WTC11 (cell line): ENCODE measurements around the gene PAX4. TPM values are rescaled to one million over a fixed set of nuclear protein-coding genes. Genes with fewer than 3 reads are reported as not detected.

ENCODE experiments used
- ATAC-seq: fragments of 200-7000 bp; cut with Tn5 transposase; 2 replicates; pipeline ENCODE4 v1.10.0; 2021; ENCODE audit warnings: mild to moderate bottlenecking, moderate library complexity
- CTCF ChIA-PET: fragments of 300-600 bp; sonication (Branson Sonifier 250); formaldehyde crosslinking; loops from one replicate; lab custom pipeline; 2021; ENCODE audit warnings: antibody characterized with exemption; lab: Charles Lee
- POLR2A ChIA-PET: fragments of 350-600 bp; sonication (Branson Sonifier 250); formaldehyde crosslinking; loops from one replicate; lab custom pipeline; 2021; ENCODE audit warnings: antibody characterized with exemption; lab: Charles Lee
- DNase-seq: peaks from one replicate; pipeline ENCODE4 v3.0.0; 2021; ENCODE audit warnings: low spot score
- H3K27ac Mint-ChIP-seq: 2 replicates; pipeline ENCODE4 v1.8.0; 2021; ENCODE audit warnings: mixed read lengths
- H3K27me3 Mint-ChIP-seq: 2 replicates; pipeline ENCODE4 v1.8.0; 2021; ENCODE audit warnings: low read depth, mild to moderate bottlenecking, moderate library complexity, mixed read lengths
- H3K36me3 Mint-ChIP-seq: 2 replicates; pipeline ENCODE4 v1.8.0; 2021; ENCODE audit warnings: mixed read lengths
- H3K4me1 Mint-ChIP-seq: 2 replicates; pipeline ENCODE4 v1.8.0; 2022; ENCODE audit warnings: mixed read lengths
- H3K4me3 Mint-ChIP-seq: 2 replicates; pipeline ENCODE4 v1.8.0; 2021; ENCODE audit warnings: mild to moderate bottlenecking, moderate library complexity, mixed read lengths
- H3K9me3 Mint-ChIP-seq: 2 replicates; pipeline ENCODE4 v1.8.0; 2021; ENCODE audit warnings: mixed read lengths
- EMX1 ChIP-seq: fragments of 250-450 bp; sonication (Bioruptor Pico); IDR thresholded peaks from 2 replicates; pipeline ENCODE4 v1.8.0; 2021; ENCODE audit warnings: mild to moderate bottlenecking
- GRHL2 ChIP-seq: fragments of 250-450 bp; sonication (Bioruptor Pico); IDR thresholded peaks from 2 replicates; pipeline ENCODE4 v1.8.0; 2022; ENCODE audit warnings: mild to moderate bottlenecking, moderate library complexity; ENCODE audit not compliant: insufficient replicate concordance, severe bottlenecking
- MYBL2 ChIP-seq: sonication (generic); formaldehyde crosslinking; IDR thresholded peaks from 2 replicates; pipeline ENCODE4 v1.8.1; 2023; ENCODE audit warnings: mild to moderate bottlenecking, moderate library complexity, missing genetic modification reagents
- NR2C2 ChIP-seq: sonication (generic); formaldehyde crosslinking; IDR thresholded peaks from 2 replicates; pipeline ENCODE4 v1.8.0; 2022; ENCODE audit warnings: mild to moderate bottlenecking, missing genetic modification reagents
- RORB ChIP-seq: fragments of 250-450 bp; sonication (Bioruptor Pico); IDR thresholded peaks from 2 replicates; pipeline ENCODE4 v1.9.0; 2021; ENCODE audit warnings: mild to moderate bottlenecking
- SMAD4 ChIP-seq: sonication (generic); formaldehyde crosslinking; IDR thresholded peaks from 2 replicates; pipeline ENCODE4 v1.8.0; 2022; ENCODE audit warnings: mild to moderate bottlenecking, missing genetic modification reagents
- TP53 ChIP-seq: sonication (generic); formaldehyde crosslinking; IDR thresholded peaks from 2 replicates; pipeline ENCODE4 v1.8.1; 2023; ENCODE audit warnings: mild to moderate bottlenecking, missing genetic modification reagents
- ZNF138 ChIP-seq: sonication (generic); formaldehyde crosslinking; conservative IDR thresholded peaks from 2 replicates; pipeline ENCODE4 v1.8.1; 2022; ENCODE audit warnings: mild to moderate bottlenecking, moderate library complexity, missing genetic modification reagents
- ZNF671 ChIP-seq: fragments of 250-450 bp; sonication (Bioruptor Pico); IDR thresholded peaks from 2 replicates; pipeline ENCODE4 v1.8.0; 2021; ENCODE audit warnings: mild to moderate bottlenecking
- total RNA-seq: library from RNA; stranded (reverse); gene quantifications from 3 replicates; pipeline ENCODE4 v1.2.3, GENCODE V29; 2021
- TF ChIP-seq, protein P1 (sequence below): fragments of 250-450 bp; sonication (Bioruptor Pico); IDR thresholded peaks from 2 replicates; pipeline ENCODE4 v1.9.0; 2021; ENCODE audit warnings: mild to moderate bottlenecking
- TF ChIP-seq, protein P2 (sequence below): fragments of 200-600 bp; IDR thresholded peaks from 2 replicates; pipeline ENCODE4 v1.8.0; 2022; ENCODE audit warnings: antibody characterized with exemption
- TF ChIP-seq, protein P3 (sequence below): sonication (generic); formaldehyde crosslinking; conservative IDR thresholded peaks from 2 replicates; pipeline ENCODE4 v1.8.1; 2023; ENCODE audit warnings: mild to moderate bottlenecking, low read depth, missing genetic modification reagents, moderate library complexity
- TF ChIP-seq, protein P4 (sequence below): sonication (generic); formaldehyde crosslinking; IDR thresholded peaks from 2 replicates; pipeline ENCODE4 v1.8.0; 2023; ENCODE audit warnings: mild to moderate bottlenecking, missing genetic modification reagents

Gene PAX4
- total RNA-seq, 1 experiment from 2014 or later: not detected

DNA sequence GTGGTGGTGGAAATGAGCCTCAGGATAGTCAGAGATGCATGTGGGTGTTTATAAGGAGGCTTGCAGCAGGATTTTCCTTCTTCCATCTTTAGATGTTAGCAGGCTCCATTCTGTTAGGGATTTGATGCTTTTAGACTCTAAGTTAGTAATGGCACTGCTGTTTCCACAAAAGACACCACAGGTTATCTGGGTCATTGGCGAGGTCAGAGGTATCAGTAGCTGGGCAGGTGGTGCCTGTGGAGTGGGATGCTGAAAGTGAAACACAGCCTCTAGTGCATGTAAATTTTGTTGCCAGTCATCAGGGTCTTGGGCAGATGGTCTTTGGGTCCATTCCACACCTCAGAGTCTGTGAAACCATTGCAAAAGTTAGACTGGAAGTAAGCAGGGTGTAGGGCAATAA is 833 bp upstream of the PAX4 start:
- Mint-ChIP-seq H3K27me3 (peaks cover 89% of the 10 kb centered on the region), H3K27ac (no peak overlapping the region), H3K9me3 (no peaks in the 10 kb centered on the region), H3K4me1 (peaks cover 17% of the 10 kb centered on the region), H3K36me3 (no peaks in the 10 kb centered on the region), H3K4me3 (peak overlapping the region; percentile 28; the same call in 1 of the 2 replicates)
- CTCF ChIA-PET: interaction anchor here (2.2 to 3.0 kb wide), 2 partner anchors 11 to 31 kb away, joined by 11 to 89 read pairs; partner anchors contain the start of gene ARF5
- DNase-seq: no peak
- TF ChIP-seq SMAD4 (CRISPR knock-in tag) (no peak), MYBL2 (CRISPR knock-in tag) (no peak), ZNF671 (CRISPR knock-in tag) (no peak)
- TF ChIP-seq, protein P1, sequence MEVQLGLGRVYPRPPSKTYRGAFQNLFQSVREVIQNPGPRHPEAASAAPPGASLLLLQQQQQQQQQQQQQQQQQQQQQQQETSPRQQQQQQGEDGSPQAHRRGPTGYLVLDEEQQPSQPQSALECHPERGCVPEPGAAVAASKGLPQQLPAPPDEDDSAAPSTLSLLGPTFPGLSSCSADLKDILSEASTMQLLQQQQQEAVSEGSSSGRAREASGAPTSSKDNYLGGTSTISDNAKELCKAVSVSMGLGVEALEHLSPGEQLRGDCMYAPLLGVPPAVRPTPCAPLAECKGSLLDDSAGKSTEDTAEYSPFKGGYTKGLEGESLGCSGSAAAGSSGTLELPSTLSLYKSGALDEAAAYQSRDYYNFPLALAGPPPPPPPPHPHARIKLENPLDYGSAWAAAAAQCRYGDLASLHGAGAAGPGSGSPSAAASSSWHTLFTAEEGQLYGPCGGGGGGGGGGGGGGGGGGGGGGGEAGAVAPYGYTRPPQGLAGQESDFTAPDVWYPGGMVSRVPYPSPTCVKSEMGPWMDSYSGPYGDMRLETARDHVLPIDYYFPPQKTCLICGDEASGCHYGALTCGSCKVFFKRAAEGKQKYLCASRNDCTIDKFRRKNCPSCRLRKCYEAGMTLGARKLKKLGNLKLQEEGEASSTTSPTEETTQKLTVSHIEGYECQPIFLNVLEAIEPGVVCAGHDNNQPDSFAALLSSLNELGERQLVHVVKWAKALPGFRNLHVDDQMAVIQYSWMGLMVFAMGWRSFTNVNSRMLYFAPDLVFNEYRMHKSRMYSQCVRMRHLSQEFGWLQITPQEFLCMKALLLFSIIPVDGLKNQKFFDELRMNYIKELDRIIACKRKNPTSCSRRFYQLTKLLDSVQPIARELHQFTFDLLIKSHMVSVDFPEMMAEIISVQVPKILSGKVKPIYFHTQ (CRISPR knock-in tag): no peak
- no peak for ATAC-seq
- POLR2A ChIA-PET: no interaction called here

DNA sequence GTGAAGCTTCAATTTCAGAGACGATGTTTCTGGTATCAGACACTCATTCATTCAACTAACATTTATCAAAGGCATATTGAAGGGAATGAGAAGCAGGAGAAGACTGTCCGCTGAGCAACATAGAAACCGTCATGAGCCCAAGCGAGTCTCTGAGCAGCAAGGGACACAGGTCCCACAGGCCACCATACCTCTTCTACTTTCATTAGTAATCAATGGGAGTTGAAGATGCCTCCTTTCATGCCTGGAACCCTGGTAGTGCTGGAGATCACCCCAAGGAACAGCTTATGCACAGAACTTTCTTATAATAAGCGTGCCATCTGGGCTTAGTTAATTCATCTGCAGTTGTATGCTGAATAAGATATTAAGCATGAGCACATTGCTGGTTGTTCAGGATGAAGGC is 1.2 kb downstream of the PAX4 start:
- no peaks in the 10 kb centered on the region for H3K36me3 Mint-ChIP-seq

More for the DNA sequence above, 1.2 kb downstream of the PAX4 start:
- Mint-ChIP-seq H3K27ac (no peak overlapping the region), H3K4me1 (peaks cover 15% of the 10 kb centered on the region), H3K9me3 (peaks cover 9% of the 10 kb centered on the region), H3K4me3 (no peak overlapping the region), H3K27me3 (peaks cover 95% of the 10 kb centered on the region)
- ChIA-PET CTCF (interaction anchor here (2.2 to 4.1 kb wide), 2 partner anchors 12 to 28 kb away, joined by 11 to 27 read pairs; partner anchors contain the start of gene ARF5), POLR2A (no interaction called here)
- no peak for DNase-seq
- ATAC-seq: no peak
- no peak for TF ChIP-seq ZNF138 (CRISPR knock-in tag)
- no peak for TF ChIP-seq ZNF671 (CRISPR knock-in tag)
- TF ChIP-seq GRHL2 (CRISPR knock-in tag): no peak
- no peak for TF ChIP-seq EMX1
- TF ChIP-seq, protein P2, sequence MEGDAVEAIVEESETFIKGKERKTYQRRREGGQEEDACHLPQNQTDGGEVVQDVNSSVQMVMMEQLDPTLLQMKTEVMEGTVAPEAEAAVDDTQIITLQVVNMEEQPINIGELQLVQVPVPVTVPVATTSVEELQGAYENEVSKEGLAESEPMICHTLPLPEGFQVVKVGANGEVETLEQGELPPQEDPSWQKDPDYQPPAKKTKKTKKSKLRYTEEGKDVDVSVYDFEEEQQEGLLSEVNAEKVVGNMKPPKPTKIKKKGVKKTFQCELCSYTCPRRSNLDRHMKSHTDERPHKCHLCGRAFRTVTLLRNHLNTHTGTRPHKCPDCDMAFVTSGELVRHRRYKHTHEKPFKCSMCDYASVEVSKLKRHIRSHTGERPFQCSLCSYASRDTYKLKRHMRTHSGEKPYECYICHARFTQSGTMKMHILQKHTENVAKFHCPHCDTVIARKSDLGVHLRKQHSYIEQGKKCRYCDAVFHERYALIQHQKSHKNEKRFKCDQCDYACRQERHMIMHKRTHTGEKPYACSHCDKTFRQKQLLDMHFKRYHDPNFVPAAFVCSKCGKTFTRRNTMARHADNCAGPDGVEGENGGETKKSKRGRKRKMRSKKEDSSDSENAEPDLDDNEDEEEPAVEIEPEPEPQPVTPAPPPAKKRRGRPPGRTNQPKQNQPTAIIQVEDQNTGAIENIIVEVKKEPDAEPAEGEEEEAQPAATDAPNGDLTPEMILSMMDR: no peak
- TF ChIP-seq NR2C2 (CRISPR knock-in tag): no peak
- TF ChIP-seq, protein P3, sequence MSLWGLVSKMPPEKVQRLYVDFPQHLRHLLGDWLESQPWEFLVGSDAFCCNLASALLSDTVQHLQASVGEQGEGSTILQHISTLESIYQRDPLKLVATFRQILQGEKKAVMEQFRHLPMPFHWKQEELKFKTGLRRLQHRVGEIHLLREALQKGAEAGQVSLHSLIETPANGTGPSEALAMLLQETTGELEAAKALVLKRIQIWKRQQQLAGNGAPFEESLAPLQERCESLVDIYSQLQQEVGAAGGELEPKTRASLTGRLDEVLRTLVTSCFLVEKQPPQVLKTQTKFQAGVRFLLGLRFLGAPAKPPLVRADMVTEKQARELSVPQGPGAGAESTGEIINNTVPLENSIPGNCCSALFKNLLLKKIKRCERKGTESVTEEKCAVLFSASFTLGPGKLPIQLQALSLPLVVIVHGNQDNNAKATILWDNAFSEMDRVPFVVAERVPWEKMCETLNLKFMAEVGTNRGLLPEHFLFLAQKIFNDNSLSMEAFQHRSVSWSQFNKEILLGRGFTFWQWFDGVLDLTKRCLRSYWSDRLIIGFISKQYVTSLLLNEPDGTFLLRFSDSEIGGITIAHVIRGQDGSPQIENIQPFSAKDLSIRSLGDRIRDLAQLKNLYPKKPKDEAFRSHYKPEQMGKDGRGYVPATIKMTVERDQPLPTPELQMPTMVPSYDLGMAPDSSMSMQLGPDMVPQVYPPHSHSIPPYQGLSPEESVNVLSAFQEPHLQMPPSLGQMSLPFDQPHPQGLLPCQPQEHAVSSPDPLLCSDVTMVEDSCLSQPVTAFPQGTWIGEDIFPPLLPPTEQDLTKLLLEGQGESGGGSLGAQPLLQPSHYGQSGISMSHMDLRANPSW: no peak
- no peak for TF ChIP-seq RORB (CRISPR knock-in tag)
- no peak for TF ChIP-seq TP53 (CRISPR knock-in tag)
- TF ChIP-seq, protein P4, sequence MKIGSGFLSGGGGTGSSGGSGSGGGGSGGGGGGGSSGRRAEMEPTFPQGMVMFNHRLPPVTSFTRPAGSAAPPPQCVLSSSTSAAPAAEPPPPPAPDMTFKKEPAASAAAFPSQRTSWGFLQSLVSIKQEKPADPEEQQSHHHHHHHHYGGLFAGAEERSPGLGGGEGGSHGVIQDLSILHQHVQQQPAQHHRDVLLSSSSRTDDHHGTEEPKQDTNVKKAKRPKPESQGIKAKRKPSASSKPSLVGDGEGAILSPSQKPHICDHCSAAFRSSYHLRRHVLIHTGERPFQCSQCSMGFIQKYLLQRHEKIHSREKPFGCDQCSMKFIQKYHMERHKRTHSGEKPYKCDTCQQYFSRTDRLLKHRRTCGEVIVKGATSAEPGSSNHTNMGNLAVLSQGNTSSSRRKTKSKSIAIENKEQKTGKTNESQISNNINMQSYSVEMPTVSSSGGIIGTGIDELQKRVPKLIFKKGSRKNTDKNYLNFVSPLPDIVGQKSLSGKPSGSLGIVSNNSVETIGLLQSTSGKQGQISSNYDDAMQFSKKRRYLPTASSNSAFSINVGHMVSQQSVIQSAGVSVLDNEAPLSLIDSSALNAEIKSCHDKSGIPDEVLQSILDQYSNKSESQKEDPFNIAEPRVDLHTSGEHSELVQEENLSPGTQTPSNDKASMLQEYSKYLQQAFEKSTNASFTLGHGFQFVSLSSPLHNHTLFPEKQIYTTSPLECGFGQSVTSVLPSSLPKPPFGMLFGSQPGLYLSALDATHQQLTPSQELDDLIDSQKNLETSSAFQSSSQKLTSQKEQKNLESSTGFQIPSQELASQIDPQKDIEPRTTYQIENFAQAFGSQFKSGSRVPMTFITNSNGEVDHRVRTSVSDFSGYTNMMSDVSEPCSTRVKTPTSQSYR (CRISPR knock-in tag): no peak
